ENCODE measurements around the gene ZNF692. TPM values are rescaled to one million over a fixed set of nuclear protein-coding genes. Genes with fewer than 3 reads are reported as not detected.
"Not testable (repeated sequence)": the region's sequence is repeated elsewhere in the genome, so short reads cannot be mapped to it uniquely, and the experiment has no call there.

Gene ZNF692
- total RNA-seq, 6 donors from 2014 or later = 25.7 to 248 (median 34.1) TPM

DNA sequence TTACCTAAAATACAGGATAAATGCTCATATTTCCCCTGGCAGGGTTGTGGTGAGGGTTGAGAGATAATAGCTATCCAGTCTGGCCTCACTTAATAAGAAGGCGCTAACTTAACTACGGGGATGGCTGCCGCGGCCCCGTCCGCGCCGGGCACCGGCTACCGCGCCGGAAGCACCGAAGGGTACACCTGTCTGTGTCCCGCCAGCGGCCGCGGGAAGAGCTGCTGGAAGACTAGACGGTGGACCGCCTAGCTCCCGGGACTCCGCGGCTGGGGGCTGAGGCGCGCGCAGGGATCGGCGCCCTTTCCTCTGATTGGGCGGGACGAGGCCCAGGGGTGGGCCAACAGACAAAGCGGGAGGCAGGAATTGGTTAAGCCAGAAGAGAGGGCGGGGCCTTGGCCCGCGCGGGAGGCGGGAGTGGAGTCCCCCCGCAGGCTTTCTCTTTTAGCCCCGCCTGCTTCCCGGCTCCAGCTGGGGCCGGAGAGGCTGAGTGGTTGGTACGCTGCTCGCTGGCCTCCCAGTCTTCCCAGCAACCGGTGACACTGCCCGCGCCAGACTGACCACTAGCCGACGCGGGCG is 21.0 kb downstream of the ZNF692 start, which contains the start of gene ZNF672:
ZNF672 (plus strand) TSS at position 444 of the 576 bp plus-strand sequence. CDS start 9,051 bp downstream, outside the sequence.
- Histone ChIP-seq H3K27me3 (no peaks in the 10 kb centered on the region), H3K27ac (peak within 1 kb of the TSS; percentile 99 to 100 (median 100)), H3K4me1 (peaks cover 27 to 48% (median 39%) of the 10 kb centered on the region in 4 donors), H3K9me3 (no peaks in the 10 kb centered on the region), H3K36me3 (no peaks in the 10 kb centered on the region), H3K4me3 (peak within 1 kb of the TSS; percentile 59 to 76 (median 74))
- TF ChIP-seq, protein P1, sequence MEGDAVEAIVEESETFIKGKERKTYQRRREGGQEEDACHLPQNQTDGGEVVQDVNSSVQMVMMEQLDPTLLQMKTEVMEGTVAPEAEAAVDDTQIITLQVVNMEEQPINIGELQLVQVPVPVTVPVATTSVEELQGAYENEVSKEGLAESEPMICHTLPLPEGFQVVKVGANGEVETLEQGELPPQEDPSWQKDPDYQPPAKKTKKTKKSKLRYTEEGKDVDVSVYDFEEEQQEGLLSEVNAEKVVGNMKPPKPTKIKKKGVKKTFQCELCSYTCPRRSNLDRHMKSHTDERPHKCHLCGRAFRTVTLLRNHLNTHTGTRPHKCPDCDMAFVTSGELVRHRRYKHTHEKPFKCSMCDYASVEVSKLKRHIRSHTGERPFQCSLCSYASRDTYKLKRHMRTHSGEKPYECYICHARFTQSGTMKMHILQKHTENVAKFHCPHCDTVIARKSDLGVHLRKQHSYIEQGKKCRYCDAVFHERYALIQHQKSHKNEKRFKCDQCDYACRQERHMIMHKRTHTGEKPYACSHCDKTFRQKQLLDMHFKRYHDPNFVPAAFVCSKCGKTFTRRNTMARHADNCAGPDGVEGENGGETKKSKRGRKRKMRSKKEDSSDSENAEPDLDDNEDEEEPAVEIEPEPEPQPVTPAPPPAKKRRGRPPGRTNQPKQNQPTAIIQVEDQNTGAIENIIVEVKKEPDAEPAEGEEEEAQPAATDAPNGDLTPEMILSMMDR (IDR thresholded peaks at IDR 0.05) = peak in 1 of 6 experiments; percentile 6
- TF ChIP-seq POLR2AphosphoS5 (IDR thresholded peaks at IDR 0.05) = peak; percentile 70 to 90
- peak; percentile 28 to 76 (median 50) for TF ChIP-seq POLR2A (IDR thresholded peaks at IDR 0.05)
- TF ChIP-seq EP300 (IDR thresholded peaks at IDR 0.05) = peak in 1 of 4 donors; percentile 18
- ATAC-seq (ENCODE audit: low FRiP score in 2 of 2) (peak; percentile 96 to 97), DNase-seq (peak; percentile 99)
- WGBS, 2 donors = 0 to 1% methylated on average over 5 to 40 of the region's 48 CpGs

DNA sequence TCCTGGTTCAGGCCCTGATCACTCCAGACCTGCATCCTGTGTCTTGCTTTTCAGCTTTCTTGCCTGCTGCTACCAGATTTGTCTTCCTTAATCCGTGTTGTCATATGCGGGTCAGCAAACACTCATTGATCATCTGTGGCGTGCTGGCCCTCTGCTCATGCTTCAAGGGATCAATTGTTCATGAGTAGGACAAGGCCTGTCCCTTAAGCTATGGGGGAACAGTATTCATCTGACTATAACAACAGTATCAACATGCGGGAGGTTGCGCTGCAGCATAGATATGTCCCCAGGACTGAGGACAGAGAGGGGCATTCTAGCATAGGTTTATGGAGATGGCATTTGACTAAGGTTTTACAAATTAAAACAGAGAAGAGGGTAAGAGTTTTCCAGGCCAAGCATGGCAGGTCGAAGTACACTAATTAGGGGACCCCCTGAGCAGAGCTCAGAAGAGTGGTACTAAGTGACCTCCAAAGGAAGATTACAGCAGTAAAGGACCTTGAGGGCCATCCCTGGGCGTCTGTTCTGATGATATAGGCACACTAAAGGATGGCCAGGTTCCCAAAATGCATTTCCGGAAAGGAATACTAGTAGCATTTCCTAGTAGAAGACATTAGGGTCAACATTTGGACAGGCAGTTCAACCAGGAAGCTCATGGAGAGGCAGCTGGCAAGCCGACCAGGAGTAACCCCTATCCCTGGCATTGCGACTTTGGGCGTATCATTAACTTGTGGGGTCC is 21.7 kb downstream of the ZNF692 start:
- peak overlapping the region; percentile 28 to 76 (median 74) for H3K4me3 ChIP-seq
- no peak for TF ChIP-seq POLR2A (IDR thresholded peaks at IDR 0.05)
- TF ChIP-seq EP300 (IDR thresholded peaks at IDR 0.05) = no peak
- TF ChIP-seq, protein P1 (IDR thresholded peaks at IDR 0.05) = no peak
- TF ChIP-seq POLR2AphosphoS5 (IDR thresholded peaks at IDR 0.05) = no peak
- H3K4me1 ChIP-seq = peaks cover 21 to 41% (median 33%) of the 10 kb centered on the region in 4 donors
- peak overlapping the region; percentile 99 to 100 (median 100) for H3K27ac ChIP-seq
- H3K9me3 ChIP-seq = no peaks in the 10 kb centered on the region
- peak in 1 of 2 donors; percentile 34 for DNase-seq
- H3K36me3 ChIP-seq = no peaks in the 10 kb centered on the region
- H3K27me3 ChIP-seq = no peaks in the 10 kb centered on the region
- WGBS, 2 donors = 45 to 48% methylated on average over 11 of the region's 11 CpGs
- ATAC-seq (ENCODE audit: low FRiP score in 2 of 2) = no peak

DNA sequence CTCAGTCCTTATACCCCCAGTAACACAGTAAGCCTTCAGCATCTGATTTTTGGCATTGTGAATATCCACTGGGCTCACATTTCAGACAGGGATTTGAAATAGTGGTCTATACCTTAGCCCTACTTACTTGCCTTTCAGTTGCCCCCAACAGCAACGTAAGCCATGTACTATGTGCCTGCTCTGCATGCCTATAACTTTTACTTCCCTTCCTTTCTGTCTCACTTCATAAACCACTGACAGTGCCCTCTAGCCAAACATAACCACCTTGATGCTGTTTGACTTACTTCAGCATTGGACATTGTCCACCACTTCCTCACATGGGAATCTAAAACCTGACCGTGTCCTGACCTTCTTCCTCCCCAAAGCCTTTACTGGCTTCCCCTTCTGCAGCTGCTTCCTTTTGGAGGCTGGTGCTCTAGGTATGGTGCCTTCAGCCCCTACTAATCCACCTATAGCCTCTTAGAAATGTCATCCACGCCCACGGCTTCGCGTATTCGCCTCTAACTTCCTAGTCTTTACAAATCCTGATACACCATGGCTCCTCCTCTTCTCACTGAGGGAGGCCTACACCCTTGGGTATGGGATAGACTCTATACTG is 24.4 kb downstream of the ZNF692 start:
- DNase-seq = no peak
- 57 to 58% methylated on average over 7 of the region's 7 CpGs for WGBS, 2 donors
- Histone ChIP-seq H3K4me3 (no peak overlapping the region), H3K4me1 (peaks cover 6 to 21% (median 11%) of the 10 kb centered on the region in 4 donors), H3K36me3 (no peaks in the 10 kb centered on the region), H3K27ac (no peak overlapping the region), H3K9me3 (no peaks in the 10 kb centered on the region), H3K27me3 (no peaks in the 10 kb centered on the region)
- ATAC-seq (ENCODE audit: low FRiP score in 2 of 2) = no peak
- TF ChIP-seq POLR2A (IDR thresholded peaks at IDR 0.05) = no peak
- no peak for TF ChIP-seq POLR2AphosphoS5 (IDR thresholded peaks at IDR 0.05)

DNA sequence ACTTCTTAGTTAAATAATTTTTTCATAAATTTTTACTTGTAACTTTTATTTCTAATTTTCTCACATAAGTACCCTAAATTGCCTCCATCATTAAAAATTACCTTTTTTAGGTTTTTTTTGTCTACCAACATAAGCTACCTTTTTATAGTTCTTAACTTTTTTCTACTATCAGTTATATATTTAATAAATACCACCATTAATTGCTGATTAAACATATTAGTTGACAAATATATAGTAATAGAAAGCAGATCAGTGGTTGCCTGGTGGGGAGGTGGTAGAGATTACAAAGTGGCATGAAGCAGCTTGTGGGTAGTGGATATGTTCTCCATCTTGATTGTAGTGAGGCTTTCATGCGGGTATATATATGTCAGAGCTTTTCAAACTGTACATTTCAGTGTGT is 27.0 kb downstream of the ZNF692 start:
- 85 to 89% methylated on average over 1 of the region's 1 CpG for WGBS, 2 donors

DNA sequence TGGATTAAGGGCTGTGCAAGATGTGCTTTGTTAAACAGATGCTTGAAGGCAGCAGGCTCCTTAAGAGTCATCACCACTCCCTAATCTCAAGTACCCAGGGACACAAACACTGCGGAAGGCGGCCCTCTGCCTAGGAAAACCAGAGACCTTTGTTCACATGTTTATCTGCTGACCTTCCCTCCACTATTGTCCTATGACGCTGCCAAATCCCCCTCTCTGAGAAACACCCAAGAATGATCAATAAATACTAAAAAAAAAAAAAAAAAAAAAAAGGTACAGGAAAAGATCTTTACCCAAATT is 28.2 kb downstream of the ZNF692 start:
- DNase-seq; H3K36me3 ChIP-seq; H3K9me3 ChIP-seq; H3K4me3 ChIP-seq; ATAC-seq (ENCODE audit: low FRiP score in 2 of 2); H3K27ac ChIP-seq; H3K27me3 ChIP-seq: not testable (repeated sequence)
- H3K4me1 ChIP-seq = peaks cover 6 to 20% (median 12%) of the 10 kb centered on the region in 4 donors
- 43 to 69% methylated on average over 3 of the region's 3 CpGs for WGBS, 2 donors

More for the DNA sequence above, 27.0 kb downstream of the ZNF692 start:
- ATAC-seq (ENCODE audit: low FRiP score in 2 of 2) (no peak), DNase-seq (no peak)
- Histone ChIP-seq H3K27me3 (no peaks in the 10 kb centered on the region), H3K9me3 (no peaks in the 10 kb centered on the region), H3K4me1 (peaks cover 4 to 17% (median 9%) of the 10 kb centered on the region in 4 donors), H3K36me3 (no peaks in the 10 kb centered on the region), H3K27ac (no peak overlapping the region), H3K4me3 (no peak overlapping the region)
- TF ChIP-seq POLR2AphosphoS5 (IDR thresholded peaks at IDR 0.05) (no peak), EP300 (IDR thresholded peaks at IDR 0.05) (no peak), POLR2A (IDR thresholded peaks at IDR 0.05) (no peak)
- TF ChIP-seq, protein P1 (IDR thresholded peaks at IDR 0.05) = no peak

All from upper lobe of left lung (tissue), 6 donors.